GM10248 (cell line): ENCODE data around the gene ZC3H7B.

Experiments used
- CTCF ChIA-PET: fragments of 300-600 bp; sonication (Branson Sonifier 250); formaldehyde crosslinking; extraction: SDS; loops from one replicate; lab custom pipeline; 2021; ENCODE audit warnings: antibody characterized with exemption; lab: Yijun Ruan, JAX
- POLR2A ChIA-PET: fragments of 350-650 bp; sonication (Branson Sonifier 250); formaldehyde crosslinking; extraction: SDS; loops from one replicate; lab custom pipeline; 2020; ENCODE audit warnings: antibody characterized with exemption; lab: Yijun Ruan, JAX
- DNase-seq: peaks from one replicate; pipeline ENCODE4 v3.0.0; 2012; ENCODE audit errors: extremely low spot score
- CTCF ChIP-seq: IDR thresholded peaks from 2 replicates; pipeline ENCODE4 v1.5.1; 2012; ENCODE audit warnings: mild to moderate bottlenecking, low read depth; ENCODE audit errors: extremely low read depth, missing control alignments, control extremely low read depth

The ZC3H7B gene

DNA sequence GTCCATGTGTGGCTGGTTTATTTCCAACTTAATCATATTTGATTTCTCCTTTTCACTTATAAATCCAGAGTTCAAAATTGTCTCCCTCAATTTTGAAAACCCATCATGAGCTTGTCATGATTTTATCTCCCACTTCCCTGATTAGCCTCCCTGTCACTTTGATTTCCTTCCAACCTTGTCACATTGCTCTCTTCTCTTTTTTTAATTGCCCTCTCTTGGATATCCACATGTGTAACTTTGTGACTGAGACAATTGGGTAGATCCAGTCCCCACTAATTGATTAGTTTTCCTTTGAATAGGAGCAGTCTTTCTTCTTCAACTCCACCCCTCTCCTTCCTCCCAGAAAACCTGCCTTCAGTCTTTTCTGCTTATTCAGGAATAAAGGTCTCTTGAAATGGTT, 82.8 kb downstream of the ZC3H7B start:
- no peak for DNase-seq
- ChIA-PET CTCF (interaction anchor here (1.1 to 5.9 kb wide), 3 partner anchors 19 to 143 kb away, joined by 3 to 36 read pairs (median 4); no protein-coding TSS in a partner anchor), POLR2A (no interaction called here)
- no peak for TF ChIP-seq CTCF

DNA sequence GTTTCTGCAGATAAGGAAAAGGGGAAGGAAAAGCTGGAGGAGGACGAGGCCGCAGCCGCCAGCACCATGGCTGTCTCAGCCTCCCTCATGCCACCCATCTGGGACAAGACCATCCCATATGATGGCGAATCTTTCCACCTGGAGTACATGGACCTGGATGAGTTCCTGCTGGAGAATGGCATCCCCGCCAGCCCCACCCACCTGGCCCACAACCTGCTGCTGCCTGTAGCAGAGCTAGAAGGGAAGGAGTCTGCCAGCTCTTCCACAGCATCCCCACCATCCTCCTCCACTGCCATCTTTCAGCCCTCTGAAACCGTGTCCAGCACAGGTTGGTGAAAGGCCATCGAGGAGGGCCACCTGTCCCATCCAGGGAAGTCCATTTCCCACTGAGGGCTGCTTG, 86.0 kb downstream of the ZC3H7B start:
- CTCF ChIA-PET, result interaction anchor here (1.6 kb wide), 1 partner anchor 14 kb away, joined by 3 read pairs; no protein-coding TSS in a partner anchor
- no peak for DNase-seq
- POLR2A ChIA-PET, result no interaction called here
- TF ChIP-seq CTCF, result no peak

DNA sequence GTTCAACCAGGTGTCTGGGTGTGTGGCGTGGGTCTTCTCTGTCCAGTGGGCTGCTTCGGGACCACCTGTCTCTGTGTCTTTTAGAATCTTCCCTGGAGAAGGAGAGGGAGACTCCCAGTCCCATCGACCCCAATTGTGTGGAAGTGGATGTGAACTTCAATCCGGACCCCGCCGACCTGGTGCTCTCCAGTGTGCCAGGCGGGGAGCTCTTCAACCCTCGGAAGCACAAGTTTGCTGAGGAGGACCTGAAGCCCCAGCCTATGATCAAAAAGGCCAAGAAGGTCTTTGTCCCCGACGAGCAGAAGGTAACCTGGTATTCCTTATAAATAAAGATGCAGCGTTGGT, 92.7 kb downstream of the ZC3H7B start:
- no peak for DNase-seq
- no peak for TF ChIP-seq CTCF
- ChIA-PET POLR2A (no interaction called here), CTCF (interaction anchor here (1.0 kb wide), 2 partner anchors 9 to 124 kb away, joined by 3 to 4 read pairs; no protein-coding TSS in a partner anchor)

GRCh38 chr22:41395531-41396240, 94.4 kb downstream of the ZC3H7B start:
- ChIA-PET CTCF (interaction anchor here (1.7 kb wide), 2 partner anchors 131 to 137 kb away, joined by 4 to 8 read pairs; no protein-coding TSS in a partner anchor), POLR2A (no interaction called here)
- TF ChIP-seq CTCF, result no peak
- no peak for DNase-seq

DNA sequence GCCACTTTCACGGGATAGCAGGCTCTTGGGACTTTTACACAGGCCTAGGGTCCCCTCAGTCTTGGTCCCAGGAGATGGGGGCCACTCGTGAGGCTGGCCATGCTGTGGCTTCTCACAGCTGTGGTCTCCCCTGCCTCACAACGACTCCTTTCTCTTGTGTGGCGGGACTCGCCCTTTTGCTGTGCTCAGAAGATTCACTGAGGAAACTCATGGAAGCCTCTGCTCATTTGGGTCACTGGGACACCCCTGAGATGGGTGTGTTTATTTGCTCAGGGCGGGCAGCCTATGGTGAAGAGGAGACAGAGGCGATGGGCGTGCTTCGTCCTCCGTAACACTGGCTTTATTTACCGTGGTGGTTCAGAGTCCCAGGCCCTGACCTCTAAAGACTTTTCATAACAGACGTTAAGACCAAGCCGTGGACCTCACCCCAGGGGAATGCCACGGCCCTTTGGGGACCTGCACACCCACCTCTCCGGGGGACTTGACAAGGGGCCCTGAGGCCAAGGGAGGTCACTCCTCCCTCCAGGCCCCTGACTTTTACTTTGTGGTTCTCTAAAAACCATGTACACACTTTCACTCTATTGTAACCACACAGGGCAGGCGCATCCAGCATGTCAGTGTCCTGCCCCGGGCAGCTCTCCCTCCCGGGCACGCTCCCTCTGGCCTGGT, 96.0 kb downstream of the ZC3H7B start:
- POLR2A ChIA-PET, result no interaction called here
- no peak for TF ChIP-seq CTCF
- no peak for DNase-seq
- CTCF ChIA-PET, result interaction anchor here (0.8 to 1.7 kb wide), 3 partner anchors 9 to 129 kb away, joined by 3 to 8 read pairs (median 4); no protein-coding TSS in a partner anchor

DNA sequence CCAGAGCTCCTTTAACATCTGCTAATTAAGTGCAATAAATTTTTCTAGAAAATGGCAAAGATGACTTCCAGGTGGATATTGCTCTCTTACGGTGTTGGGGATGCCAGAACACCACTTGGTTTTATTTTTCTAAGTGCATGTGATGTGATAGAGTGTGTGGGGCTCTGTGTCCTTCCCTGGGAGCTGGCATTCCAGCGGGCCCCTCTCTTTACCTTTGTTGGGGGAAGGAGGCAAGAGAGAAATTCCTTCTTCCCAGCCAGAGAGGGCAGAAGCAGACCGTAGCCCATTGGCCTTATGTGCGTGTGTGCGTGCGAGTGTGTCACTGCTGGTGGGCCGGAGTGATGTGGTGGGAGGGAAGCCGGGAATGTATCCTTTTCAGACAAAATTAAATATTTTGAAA, 97.6 kb downstream of the ZC3H7B start:
- TF ChIP-seq CTCF, result no peak
- POLR2A ChIA-PET, result no interaction called here
- CTCF ChIA-PET, result interaction anchor here (1.1 to 7.9 kb wide), 5 partner anchors 9 to 130 kb away, joined by 3 to 190 read pairs (median 6); no protein-coding TSS in a partner anchor
- DNase-seq, result no peak
